ENCODE results near the gene RHBDL2.

DNA sequence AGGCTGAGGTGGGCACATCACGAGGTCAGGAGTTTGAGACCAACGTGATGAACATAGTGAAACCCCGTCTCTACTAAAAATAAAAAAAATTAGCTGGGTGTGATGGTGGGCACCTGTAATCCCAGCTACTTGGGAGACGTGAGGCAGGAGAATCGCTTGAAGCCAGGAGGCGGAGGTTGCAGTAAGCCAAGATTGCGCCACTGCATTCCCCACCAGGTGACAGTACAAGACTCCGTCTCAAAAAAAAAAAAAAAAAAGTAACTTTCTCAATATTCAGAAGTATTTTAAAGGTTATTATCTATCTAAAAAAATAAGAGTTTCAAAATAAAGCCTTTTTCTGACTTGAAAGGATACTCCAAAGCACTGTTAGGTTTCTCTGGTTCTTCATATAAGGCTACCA is 74.4 kb downstream of the RHBDL2 start:
- TF ChIP-seq, protein P1, sequence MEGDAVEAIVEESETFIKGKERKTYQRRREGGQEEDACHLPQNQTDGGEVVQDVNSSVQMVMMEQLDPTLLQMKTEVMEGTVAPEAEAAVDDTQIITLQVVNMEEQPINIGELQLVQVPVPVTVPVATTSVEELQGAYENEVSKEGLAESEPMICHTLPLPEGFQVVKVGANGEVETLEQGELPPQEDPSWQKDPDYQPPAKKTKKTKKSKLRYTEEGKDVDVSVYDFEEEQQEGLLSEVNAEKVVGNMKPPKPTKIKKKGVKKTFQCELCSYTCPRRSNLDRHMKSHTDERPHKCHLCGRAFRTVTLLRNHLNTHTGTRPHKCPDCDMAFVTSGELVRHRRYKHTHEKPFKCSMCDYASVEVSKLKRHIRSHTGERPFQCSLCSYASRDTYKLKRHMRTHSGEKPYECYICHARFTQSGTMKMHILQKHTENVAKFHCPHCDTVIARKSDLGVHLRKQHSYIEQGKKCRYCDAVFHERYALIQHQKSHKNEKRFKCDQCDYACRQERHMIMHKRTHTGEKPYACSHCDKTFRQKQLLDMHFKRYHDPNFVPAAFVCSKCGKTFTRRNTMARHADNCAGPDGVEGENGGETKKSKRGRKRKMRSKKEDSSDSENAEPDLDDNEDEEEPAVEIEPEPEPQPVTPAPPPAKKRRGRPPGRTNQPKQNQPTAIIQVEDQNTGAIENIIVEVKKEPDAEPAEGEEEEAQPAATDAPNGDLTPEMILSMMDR (IDR thresholded peaks at IDR 0.05; ENCODE audit: low read depth, low read length, missing input control) = no peak
- TF ChIP-seq, protein P2, sequence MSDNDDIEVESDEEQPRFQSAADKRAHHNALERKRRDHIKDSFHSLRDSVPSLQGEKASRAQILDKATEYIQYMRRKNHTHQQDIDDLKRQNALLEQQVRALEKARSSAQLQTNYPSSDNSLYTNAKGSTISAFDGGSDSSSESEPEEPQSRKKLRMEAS (IDR thresholded peaks at IDR 0.05) = no peak
- no peak for TF ChIP-seq JUND (IDR thresholded peaks at IDR 0.05)
- TF ChIP-seq YY1 (IDR thresholded peaks at IDR 0.05) = no peak
- TF ChIP-seq, protein P3, sequence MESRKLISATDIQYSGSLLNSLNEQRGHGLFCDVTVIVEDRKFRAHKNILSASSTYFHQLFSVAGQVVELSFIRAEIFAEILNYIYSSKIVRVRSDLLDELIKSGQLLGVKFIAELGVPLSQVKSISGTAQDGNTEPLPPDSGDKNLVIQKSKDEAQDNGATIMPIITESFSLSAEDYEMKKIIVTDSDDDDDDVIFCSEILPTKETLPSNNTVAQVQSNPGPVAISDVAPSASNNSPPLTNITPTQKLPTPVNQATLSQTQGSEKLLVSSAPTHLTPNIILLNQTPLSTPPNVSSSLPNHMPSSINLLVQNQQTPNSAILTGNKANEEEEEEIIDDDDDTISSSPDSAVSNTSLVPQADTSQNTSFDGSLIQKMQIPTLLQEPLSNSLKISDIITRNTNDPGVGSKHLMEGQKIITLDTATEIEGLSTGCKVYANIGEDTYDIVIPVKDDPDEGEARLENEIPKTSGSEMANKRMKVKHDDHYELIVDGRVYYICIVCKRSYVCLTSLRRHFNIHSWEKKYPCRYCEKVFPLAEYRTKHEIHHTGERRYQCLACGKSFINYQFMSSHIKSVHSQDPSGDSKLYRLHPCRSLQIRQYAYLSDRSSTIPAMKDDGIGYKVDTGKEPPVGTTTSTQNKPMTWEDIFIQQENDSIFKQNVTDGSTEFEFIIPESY (IDR thresholded peaks at IDR 0.05) = no peak
- no peak for TF ChIP-seq SP1 (IDR thresholded peaks at IDR 0.05)
- no peak for TF ChIP-seq EGR1 (IDR thresholded peaks at IDR 0.05; ENCODE audit: low read depth in 2 of 2)
- no peak for TF ChIP-seq RXRA (IDR thresholded peaks at IDR 0.05)
- TF ChIP-seq, protein P4, sequence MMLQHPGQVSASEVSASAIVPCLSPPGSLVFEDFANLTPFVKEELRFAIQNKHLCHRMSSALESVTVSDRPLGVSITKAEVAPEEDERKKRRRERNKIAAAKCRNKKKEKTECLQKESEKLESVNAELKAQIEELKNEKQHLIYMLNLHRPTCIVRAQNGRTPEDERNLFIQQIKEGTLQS (IDR thresholded peaks at IDR 0.05) = no peak
- TF ChIP-seq RAD21 (IDR thresholded peaks at IDR 0.05) = no peak
- no peak for TF ChIP-seq TAF1 (conservative IDR thresholded peaks at IDR 0.05)
- TF ChIP-seq GABPA (IDR thresholded peaks at IDR 0.05 in 1 of 2, conservative IDR thresholded peaks at IDR 0.05 in 1 of 2) = no peak
- TF ChIP-seq, protein P5, sequence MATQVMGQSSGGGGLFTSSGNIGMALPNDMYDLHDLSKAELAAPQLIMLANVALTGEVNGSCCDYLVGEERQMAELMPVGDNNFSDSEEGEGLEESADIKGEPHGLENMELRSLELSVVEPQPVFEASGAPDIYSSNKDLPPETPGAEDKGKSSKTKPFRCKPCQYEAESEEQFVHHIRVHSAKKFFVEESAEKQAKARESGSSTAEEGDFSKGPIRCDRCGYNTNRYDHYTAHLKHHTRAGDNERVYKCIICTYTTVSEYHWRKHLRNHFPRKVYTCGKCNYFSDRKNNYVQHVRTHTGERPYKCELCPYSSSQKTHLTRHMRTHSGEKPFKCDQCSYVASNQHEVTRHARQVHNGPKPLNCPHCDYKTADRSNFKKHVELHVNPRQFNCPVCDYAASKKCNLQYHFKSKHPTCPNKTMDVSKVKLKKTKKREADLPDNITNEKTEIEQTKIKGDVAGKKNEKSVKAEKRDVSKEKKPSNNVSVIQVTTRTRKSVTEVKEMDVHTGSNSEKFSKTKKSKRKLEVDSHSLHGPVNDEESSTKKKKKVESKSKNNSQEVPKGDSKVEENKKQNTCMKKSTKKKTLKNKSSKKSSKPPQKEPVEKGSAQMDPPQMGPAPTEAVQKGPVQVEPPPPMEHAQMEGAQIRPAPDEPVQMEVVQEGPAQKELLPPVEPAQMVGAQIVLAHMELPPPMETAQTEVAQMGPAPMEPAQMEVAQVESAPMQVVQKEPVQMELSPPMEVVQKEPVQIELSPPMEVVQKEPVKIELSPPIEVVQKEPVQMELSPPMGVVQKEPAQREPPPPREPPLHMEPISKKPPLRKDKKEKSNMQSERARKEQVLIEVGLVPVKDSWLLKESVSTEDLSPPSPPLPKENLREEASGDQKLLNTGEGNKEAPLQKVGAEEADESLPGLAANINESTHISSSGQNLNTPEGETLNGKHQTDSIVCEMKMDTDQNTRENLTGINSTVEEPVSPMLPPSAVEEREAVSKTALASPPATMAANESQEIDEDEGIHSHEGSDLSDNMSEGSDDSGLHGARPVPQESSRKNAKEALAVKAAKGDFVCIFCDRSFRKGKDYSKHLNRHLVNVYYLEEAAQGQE (IDR thresholded peaks at IDR 0.05) = no peak
